Activated naive CD8-positive, alpha-beta T cell treated with anti-CD3 and anti-CD28 coated beads for 36 hours (primary cell): ENCODE results near the gene FAM240A. TPM values are rescaled to one million over a fixed set of nuclear protein-coding genes. Genes with fewer than 3 reads are reported as not detected.

Experiments
- DNase-seq: peaks from one replicate; pipeline ENCODE4 v3.0.0; 2021
- H3K27ac Mint-ChIP-seq: one replicate; pipeline ENCODE4 v1.8.0; 2022; ENCODE audit warnings: mild to moderate bottlenecking, moderate library complexity, mixed read lengths
- H3K27me3 Mint-ChIP-seq: one replicate; pipeline ENCODE4 v1.8.0; 2022; ENCODE audit warnings: mild to moderate bottlenecking, mixed read lengths
- H3K36me3 Mint-ChIP-seq: one replicate; pipeline ENCODE4 v1.8.0; 2021; ENCODE audit warnings: mild to moderate bottlenecking, mixed read lengths
- H3K4me1 Mint-ChIP-seq: one replicate; pipeline ENCODE4 v1.8.0; 2021; ENCODE audit warnings: mixed read lengths
- H3K4me3 Mint-ChIP-seq: one replicate; pipeline ENCODE4 v1.8.0; 2022; ENCODE audit warnings: mild to moderate bottlenecking, moderate library complexity, mixed read lengths
- H3K9me3 Mint-ChIP-seq: one replicate; pipeline ENCODE4 v1.8.0; 2022; ENCODE audit warnings: mixed read lengths
- total RNA-seq, 2 experiments: library from RNA; stranded (reverse); gene quantifications; one replicate each; pipeline ENCODE4 v1.2.3, GENCODE V29; 2021

FAM240A gene
- total RNA-seq, 2 experiments from 2014 or later, result not detected

- Mint-ChIP-seq H3K4me3 (no peak overlapping the region), H3K36me3 (no peaks in the 10 kb centered on the region), H3K9me3 (no peaks in the 10 kb centered on the region), H3K4me1 (peaks cover 2% of the 10 kb centered on the region), H3K27me3 (no peaks in the 10 kb centered on the region), H3K27ac (no peak overlapping the region)
- DNase-seq, result no peak
These were observed 48.5 kb downstream of the FAM240A start for GRCh38 chr3:46660543-46661523.

GRCh38 chr3:46661776-46662766 lies 49.7 kb downstream of the FAM240A start:
- no peak overlapping the region for H3K4me3 Mint-ChIP-seq
- H3K4me1 Mint-ChIP-seq, result peaks cover 2% of the 10 kb centered on the region
- DNase-seq, result no peak
- H3K27me3 Mint-ChIP-seq, result no peaks in the 10 kb centered on the region
- H3K36me3 Mint-ChIP-seq, result no peaks in the 10 kb centered on the region
- H3K9me3 Mint-ChIP-seq, result no peaks in the 10 kb centered on the region
- no peak overlapping the region for H3K27ac Mint-ChIP-seq

- no peak overlapping the region for H3K4me3 Mint-ChIP-seq
- H3K27me3 Mint-ChIP-seq, result no peaks in the 10 kb centered on the region
- no peaks in the 10 kb centered on the region for H3K36me3 Mint-ChIP-seq
- no peaks in the 10 kb centered on the region for H3K9me3 Mint-ChIP-seq
- no peak overlapping the region for H3K27ac Mint-ChIP-seq
- no peak for DNase-seq
- H3K4me1 Mint-ChIP-seq, result no peaks in the 10 kb centered on the region
These were observed 50.6 kb downstream of the FAM240A start for GRCh38 chr3:46662771-46663551.

- Mint-ChIP-seq H3K9me3 (no peaks in the 10 kb centered on the region), H3K27me3 (no peaks in the 10 kb centered on the region), H3K36me3 (no peaks in the 10 kb centered on the region), H3K4me3 (no peak overlapping the region), H3K4me1 (no peaks in the 10 kb centered on the region), H3K27ac (no peak overlapping the region)
- DNase-seq, result no peak
These were observed 51.3 kb downstream of the FAM240A start for GRCh38 chr3:46663591-46664135.

GRCh38 chr3:46664188-46664970 lies 52.1 kb downstream of the FAM240A start:
- no peaks in the 10 kb centered on the region for H3K4me1 Mint-ChIP-seq
- DNase-seq, result no peak
- no peaks in the 10 kb centered on the region for H3K36me3 Mint-ChIP-seq
- H3K27ac Mint-ChIP-seq, result no peak overlapping the region
- no peaks in the 10 kb centered on the region for H3K27me3 Mint-ChIP-seq
- H3K9me3 Mint-ChIP-seq, result no peaks in the 10 kb centered on the region
- H3K4me3 Mint-ChIP-seq, result no peak overlapping the region

GRCh38 chr3:46664971-46665762 lies 52.8 kb downstream of the FAM240A start:
- Mint-ChIP-seq H3K27ac (no peak overlapping the region), H3K27me3 (no peaks in the 10 kb centered on the region), H3K9me3 (no peaks in the 10 kb centered on the region), H3K4me3 (no peak overlapping the region), H3K4me1 (no peaks in the 10 kb centered on the region), H3K36me3 (no peaks in the 10 kb centered on the region)
- DNase-seq, result no peak

- Mint-ChIP-seq H3K27ac (no peak overlapping the region), H3K4me3 (no peak overlapping the region), H3K4me1 (no peaks in the 10 kb centered on the region), H3K36me3 (no peaks in the 10 kb centered on the region), H3K27me3 (no peaks in the 10 kb centered on the region), H3K9me3 (no peaks in the 10 kb centered on the region)
- no peak for DNase-seq
These were observed 53.6 kb downstream of the FAM240A start for GRCh38 chr3:46665763-46666452.

- Mint-ChIP-seq H3K27me3 (no peaks in the 10 kb centered on the region), H3K4me1 (no peaks in the 10 kb centered on the region)
These were observed 54.1 kb downstream of the FAM240A start for GRCh38 chr3:46666453-46666845.

GRCh38 chr3:46667061-46667621 lies 54.8 kb downstream of the FAM240A start:
- DNase-seq, result no peak
- H3K36me3 Mint-ChIP-seq, result no peaks in the 10 kb centered on the region
- no peaks in the 10 kb centered on the region for H3K4me1 Mint-ChIP-seq
- H3K27ac Mint-ChIP-seq, result no peak overlapping the region
- H3K27me3 Mint-ChIP-seq, result no peaks in the 10 kb centered on the region
- H3K4me3 Mint-ChIP-seq, result no peak overlapping the region
- no peaks in the 10 kb centered on the region for H3K9me3 Mint-ChIP-seq

More at GRCh38 chr3:46666453-46666845, 54.1 kb downstream of the FAM240A start:
- no peak overlapping the region for H3K27ac Mint-ChIP-seq
- H3K9me3 Mint-ChIP-seq, result no peaks in the 10 kb centered on the region
- no peak for DNase-seq
- no peaks in the 10 kb centered on the region for H3K36me3 Mint-ChIP-seq
- no peak overlapping the region for H3K4me3 Mint-ChIP-seq

GRCh38 chr3:46667657-46668056 lies 55.3 kb downstream of the FAM240A start:
- H3K4me1 Mint-ChIP-seq, result no peaks in the 10 kb centered on the region

GRCh38 chr3:46668116-46668515 lies 55.8 kb downstream of the FAM240A start:
- no peaks in the 10 kb centered on the region for H3K4me1 Mint-ChIP-seq
- no peaks in the 10 kb centered on the region for H3K27me3 Mint-ChIP-seq
- no peaks in the 10 kb centered on the region for H3K36me3 Mint-ChIP-seq
- DNase-seq, result no peak
- H3K4me3 Mint-ChIP-seq, result no peak overlapping the region
- no peak overlapping the region for H3K27ac Mint-ChIP-seq
- H3K9me3 Mint-ChIP-seq, result no peaks in the 10 kb centered on the region

More at GRCh38 chr3:46667657-46668056, 55.3 kb downstream of the FAM240A start:
- Mint-ChIP-seq H3K4me3 (no peak overlapping the region), H3K36me3 (no peaks in the 10 kb centered on the region), H3K27me3 (no peaks in the 10 kb centered on the region), H3K9me3 (no peaks in the 10 kb centered on the region), H3K27ac (no peak overlapping the region)
- DNase-seq, result no peak

- Mint-ChIP-seq H3K9me3 (no peaks in the 10 kb centered on the region), H3K27me3 (no peaks in the 10 kb centered on the region), H3K4me3 (no peak overlapping the region), H3K36me3 (no peaks in the 10 kb centered on the region), H3K27ac (no peak overlapping the region), H3K4me1 (no peaks in the 10 kb centered on the region)
- no peak for DNase-seq
These were observed 56.3 kb downstream of the FAM240A start for GRCh38 chr3:46668591-46668990.
